DMS 273 treated with DMSO at 0.1 percent for 48 hours (cell line): ENCODE data around the gene DAB2.

ENCODE experiments used
- DNase-seq: peaks from one replicate; lab custom pipeline; 2025; lab: John Stamatoyannopoulos, UW

DAB2 gene

GRCh38 chr5:39424736-39425637, at the start of gene DAB2:
Gene DAB2, minus strand, starts transcription at chr5:39424980. Its CDS starts 30,660 bp downstream, at chr5:39394320.
- DNase-seq: no peak

- no peak for DNase-seq
Measured at GRCh38 chr5:39473156-39473775, 48.5 kb upstream of the DAB2 start.

GRCh38 chr5:39471836-39472508, 47.2 kb upstream of the DAB2 start:
- DNase-seq: no peak

GRCh38 chr5:39470811-39471210, 46.0 kb upstream of the DAB2 start:
- DNase-seq: no peak

DNA sequence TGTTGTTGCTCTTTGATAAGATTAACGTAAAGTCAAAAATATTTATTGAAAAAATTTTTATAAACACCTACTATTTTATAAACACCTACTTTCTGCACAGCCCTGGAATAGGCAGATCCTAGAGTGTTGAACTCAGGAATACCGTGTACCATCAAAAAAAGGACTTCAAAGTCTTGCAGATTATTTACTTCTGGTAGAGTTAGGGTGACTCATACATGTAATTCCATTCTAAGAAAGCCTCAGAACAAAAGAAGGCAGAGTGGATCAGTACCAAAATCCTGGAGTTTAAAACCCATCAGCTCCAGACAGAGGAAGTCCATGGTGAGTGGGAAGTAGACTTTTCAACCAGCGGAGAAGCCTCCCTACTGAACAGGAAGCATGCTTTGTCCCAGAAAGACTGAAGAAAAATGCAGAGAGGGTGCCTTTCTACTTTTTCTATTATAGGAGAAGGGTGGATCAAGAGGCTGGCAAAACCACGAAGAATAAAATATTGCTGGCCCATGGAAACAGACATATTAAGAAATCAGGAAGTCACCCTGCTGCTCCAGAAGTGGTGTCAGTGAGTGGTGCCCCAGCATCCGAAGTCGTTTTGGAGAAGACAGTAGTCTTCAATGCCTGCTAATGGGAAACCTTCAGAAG, 45.1 kb upstream of the DAB2 start:
- no peak for DNase-seq

DNA sequence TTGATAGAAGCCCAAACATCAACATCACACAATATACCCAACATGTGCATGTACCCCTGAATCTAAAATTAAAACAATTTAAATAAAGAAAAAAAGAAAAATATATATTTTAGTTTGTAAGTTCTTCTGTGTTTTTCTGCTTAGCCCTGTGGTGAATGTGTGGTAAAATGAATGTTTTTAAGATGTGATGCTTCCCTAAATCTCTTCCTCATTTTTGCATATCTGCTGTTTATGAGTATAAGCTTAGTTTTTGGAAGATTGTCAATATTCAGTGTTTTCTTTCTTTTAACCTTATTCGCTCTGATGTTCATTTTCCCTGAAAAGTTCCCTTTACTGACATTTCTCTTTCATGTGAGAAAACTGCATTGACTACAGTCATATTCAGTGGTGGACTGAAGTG, 44.4 kb upstream of the DAB2 start:
- no peak for DNase-seq

- DNase-seq: no peak
Measured at GRCh38 chr5:39466846-39467245, 42.1 kb upstream of the DAB2 start.

- DNase-seq: no peak
Measured at GRCh38 chr5:39465843-39466242, 41.1 kb upstream of the DAB2 start.

GRCh38 chr5:39465097-39465496, 40.3 kb upstream of the DAB2 start:
- DNase-seq: no peak

DNA sequence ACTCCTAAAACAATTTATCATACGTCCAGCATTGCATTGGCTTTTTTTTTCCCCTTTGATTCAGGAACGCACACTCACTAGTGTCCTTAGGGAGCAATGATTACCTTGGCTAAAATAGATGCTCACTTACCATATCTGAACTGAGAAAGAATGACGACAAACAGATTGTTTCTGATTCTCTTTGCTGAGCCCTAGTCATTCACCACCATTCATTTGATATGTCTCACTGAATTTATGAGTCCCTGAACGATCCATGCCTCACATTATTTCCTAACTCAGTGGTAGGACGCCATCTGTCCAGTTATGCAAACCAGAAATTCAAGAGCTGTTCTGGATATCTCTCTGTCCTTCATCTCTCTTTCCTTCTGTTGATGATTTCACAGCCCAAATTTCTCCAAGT, 39.3 kb upstream of the DAB2 start:
- DNase-seq: no peak

- DNase-seq: no peak
Measured at GRCh38 chr5:39462211-39462610, 37.4 kb upstream of the DAB2 start.

DNA sequence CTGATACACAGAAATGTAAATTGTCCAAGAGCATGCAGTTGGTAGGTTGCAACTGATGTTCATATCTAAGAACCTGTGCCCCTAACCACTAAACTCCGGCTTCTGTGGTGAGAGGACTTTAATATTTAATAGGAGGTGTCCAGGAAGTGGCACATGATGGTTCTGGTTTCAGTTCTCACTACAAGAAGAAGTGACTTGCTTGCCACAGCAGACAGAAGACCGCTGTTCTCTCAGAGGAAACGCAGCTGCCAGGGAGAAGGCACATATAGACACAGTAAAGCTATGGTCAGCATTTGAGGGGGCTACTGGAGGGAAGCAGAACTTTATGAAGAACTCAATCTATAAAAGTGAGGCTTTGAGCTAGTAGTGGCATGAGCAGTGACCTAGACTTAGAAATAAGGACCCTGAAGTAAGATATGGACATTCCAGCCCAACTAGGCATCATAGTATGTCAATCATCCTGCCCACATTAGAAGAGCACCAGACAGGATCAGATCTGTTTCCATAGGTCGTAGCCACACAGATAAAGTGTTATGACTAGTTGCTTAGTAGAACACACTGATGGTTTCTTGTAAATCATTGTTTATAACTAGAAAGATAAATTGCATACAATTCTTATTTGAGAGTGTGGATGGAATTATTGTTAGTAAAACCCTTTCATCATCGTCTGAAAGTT, 36.4 kb upstream of the DAB2 start:
- DNase-seq: no peak

- DNase-seq: no peak
Measured at GRCh38 chr5:39459907-39460306, 35.1 kb upstream of the DAB2 start.

DNA sequence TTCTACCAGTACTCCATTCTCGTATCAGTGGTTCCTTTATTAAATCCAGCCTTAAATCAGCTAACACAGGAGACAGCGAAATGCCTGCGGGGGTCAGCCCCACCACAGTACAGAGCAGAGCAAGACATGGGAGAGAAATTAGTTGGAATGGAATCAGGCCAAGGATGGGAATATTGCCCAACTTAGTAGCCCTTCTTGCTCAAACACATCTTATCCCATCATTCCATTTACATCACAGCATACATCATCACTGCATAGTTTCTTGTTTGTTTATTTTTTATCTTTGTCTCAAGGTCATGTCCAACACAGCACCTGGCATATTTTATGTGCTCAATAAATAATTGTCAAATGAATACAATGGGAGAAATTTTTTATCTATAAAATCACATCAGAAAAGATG, 34.3 kb upstream of the DAB2 start:
- no peak for DNase-seq

- DNase-seq: no peak
Measured at GRCh38 chr5:39455645-39456044, 30.9 kb upstream of the DAB2 start.

GRCh38 chr5:39453606-39454005, 28.8 kb upstream of the DAB2 start:
- no peak for DNase-seq

DNA sequence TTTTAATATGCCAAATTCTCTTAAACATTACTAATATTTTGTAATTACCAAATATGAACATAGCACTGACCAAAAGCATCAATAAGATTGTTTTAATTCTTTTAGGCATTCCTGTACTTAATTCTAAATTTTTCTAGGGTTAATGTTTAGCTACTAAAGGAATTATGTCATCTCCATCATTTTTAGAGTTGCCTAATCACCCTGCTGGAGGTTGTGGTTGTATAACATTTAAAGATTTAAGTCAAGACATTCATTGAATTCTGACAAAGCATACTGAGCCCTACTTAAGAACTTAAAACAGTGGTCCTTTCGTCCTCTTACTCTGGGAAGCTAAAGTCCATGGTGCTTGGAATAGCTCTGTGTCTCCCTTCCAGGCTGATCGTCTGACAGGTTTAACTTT, 28.1 kb upstream of the DAB2 start:
- no peak for DNase-seq

GRCh38 chr5:39451276-39451941, 26.6 kb upstream of the DAB2 start:
- DNase-seq: no peak

DNA sequence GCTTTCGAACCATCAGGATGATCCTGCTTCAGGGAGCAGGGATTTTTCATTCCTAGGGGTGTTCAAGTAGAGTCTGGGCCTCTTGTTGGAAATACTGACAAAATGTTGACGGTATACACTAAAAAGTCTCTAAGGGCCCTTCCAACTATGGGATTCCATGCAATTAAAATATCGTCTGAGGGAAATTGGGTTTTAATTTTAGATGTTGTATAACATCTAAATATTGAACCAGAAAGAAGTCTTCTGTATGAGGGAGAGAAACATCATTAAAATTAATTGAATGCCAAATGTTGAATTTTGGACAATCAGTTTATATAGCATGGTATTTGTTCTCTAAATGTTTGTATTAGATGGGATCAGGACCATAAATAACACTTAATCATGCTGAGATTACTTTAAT, 25.7 kb upstream of the DAB2 start:
- DNase-seq: no peak

- no peak for DNase-seq
Measured at GRCh38 chr5:39449591-39449990, 24.8 kb upstream of the DAB2 start.

DNA sequence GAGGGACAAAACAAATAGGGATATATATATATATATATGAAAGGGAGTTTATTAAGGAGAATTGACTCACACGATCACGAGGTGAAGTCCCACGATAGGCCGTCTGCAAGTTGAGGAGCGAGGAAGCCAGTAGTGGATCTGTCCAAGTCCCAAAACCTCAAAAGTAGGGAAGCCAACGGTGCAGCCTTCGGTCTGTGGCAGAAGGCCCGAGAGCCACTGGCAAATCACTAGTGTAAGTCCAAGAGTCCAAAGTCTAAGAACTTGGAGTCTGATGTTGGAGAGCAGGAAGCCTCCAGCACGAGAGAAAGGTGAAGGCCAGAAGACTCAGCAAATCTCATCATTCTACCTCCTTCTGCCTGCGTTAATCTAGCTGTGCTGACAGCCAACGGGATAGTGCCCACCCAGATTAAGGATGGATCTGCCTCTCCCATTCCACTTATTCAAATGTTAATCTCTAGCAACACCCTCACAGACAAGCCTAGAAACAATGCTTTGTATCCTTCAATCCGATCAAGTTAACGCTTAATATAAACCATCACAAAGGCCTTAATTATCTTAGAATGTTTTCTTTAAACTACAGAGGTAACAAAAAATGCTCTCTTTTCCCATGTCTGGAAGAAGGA, 23.8 kb upstream of the DAB2 start:
- DNase-seq: no peak
